Midbrain (tissue), 1 donor: Measurements from ENCODE around the gene RASGRF2.
"Not testable (repeated sequence)": the region's sequence is repeated elsewhere in the genome, so short reads cannot be mapped to it uniquely, and the experiment has no call there.

ENCODE experiments used
- DNase-seq: peaks from one replicate; lab custom pipeline; 2025; lab: John Stamatoyannopoulos, UW

Gene RASGRF2

GRCh38 chr5:81021951-81022687 is 62.0 kb downstream of the RASGRF2 start:
- DNase-seq, result no peak

GRCh38 chr5:81022688-81023084 is 62.5 kb downstream of the RASGRF2 start:
- DNase-seq, result no peak

GRCh38 chr5:81023261-81023970 is 63.3 kb downstream of the RASGRF2 start:
- no peak for DNase-seq

DNA sequence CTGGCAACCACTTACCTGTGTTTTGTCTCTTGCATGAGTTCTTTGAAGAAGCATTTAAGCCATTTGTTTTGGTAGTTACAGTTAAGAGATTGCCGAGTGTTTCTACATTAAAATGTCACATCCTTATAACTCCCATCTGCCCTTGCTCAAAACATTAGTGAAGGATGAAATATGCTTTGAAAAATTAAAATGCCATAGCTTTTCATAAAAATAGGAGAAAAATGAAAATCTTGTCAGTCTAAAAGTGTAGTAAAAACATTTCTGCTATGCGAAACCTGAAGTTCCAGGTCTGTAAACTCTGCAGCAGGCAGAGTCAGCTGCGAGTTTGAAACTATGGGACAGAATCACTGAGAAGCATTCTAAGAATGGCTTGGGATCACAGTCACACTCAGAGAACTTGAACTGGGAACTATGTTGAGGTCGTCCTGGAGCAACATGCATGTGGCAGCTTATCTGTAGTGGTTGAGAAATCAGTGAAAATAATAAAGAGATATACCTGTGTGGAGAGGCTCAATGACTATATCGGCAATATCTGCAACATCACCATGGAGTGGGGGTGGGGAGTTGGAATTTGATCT is 67.4 kb downstream of the RASGRF2 start:
- DNase-seq, result no peak

DNA sequence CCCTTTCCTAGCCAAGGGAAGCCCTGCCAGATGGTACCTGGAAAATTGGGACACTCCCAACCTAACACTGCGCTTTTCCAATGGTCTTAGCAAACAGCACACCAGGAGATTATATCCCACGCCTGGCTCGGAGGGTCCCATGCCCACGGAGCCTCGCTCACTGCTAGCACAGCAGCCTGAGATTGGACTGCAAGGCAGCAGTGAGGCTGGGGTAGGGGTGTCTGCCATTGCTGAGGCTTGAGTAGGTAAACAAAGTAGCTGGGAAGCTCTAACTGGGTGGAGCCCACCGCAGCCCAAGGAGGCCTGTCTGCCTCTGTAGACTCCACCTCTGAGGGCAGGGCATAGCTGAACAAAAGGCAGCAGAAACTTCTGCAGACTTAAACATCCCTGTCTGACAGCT is 68.7 kb downstream of the RASGRF2 start:
- not testable (repeated sequence) for DNase-seq

GRCh38 chr5:81029736-81030135 is 69.6 kb downstream of the RASGRF2 start:
- DNase-seq, result not testable (repeated sequence)

GRCh38 chr5:81030236-81031034 is 70.3 kb downstream of the RASGRF2 start:
- not testable (repeated sequence) for DNase-seq

DNA sequence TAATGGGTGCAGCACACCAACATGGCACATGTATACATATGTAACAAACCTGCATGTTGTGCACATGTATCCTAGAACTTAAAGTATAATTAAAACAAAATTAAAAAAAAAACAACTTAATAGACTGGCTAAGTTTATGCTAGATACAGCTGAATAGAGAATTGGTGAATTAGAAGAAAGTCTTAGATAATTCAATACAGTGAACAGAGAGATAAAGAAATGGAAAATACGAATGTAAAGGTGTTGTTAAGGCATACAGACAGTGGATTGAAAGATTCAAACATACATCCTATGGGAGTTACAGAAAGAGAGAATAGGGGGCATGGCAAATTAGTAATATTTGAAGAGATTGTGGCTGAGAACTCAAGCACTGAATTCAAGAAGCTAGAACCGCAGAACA is 75.4 kb downstream of the RASGRF2 start:
- no peak for DNase-seq

- DNase-seq, result no peak
These were observed 78.3 kb downstream of the RASGRF2 start for GRCh38 chr5:81038495-81038894.

GRCh38 chr5:81044868-81045267 is 84.7 kb downstream of the RASGRF2 start:
- no peak for DNase-seq

DNA sequence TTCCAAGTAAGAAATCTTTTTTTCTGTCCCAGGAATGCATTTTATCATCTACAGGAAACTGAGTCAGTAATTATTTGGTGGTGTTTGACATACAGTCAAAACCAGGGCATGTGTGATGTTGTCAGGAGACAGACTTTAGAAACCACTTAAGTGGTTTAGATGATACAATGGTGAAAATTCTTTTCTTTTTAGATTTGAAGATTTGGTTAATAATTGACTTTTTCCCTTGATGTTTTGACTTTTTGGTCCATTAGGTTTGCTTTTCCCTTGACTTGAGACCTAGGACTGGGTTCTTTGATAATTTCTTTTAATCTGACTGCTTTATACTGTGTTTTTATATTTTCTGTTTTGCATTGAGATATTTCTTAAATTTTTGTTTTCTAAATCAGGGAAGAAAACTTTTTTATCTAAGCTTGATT is 85.2 kb downstream of the RASGRF2 start:
- DNase-seq, result no peak

DNA sequence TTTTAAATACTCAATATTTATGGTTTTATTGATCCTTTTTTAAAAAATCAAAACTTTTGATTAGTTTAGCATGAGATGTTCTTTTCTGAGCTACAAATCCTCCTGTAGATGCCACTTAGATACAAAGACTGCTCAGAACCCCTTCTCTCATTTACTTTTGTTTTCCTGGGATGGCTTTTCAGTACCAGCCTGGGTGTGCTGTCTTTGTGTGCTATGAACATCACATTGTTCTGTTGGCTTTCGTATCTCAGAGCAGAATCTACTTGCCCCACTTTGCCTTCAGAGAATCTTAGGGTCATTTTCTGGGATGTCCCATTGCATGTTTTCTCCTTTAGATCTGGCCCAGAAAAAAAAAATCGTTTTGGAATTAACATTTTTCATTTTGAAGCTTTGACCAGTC is 85.9 kb downstream of the RASGRF2 start:
- peak; percentile 56 for DNase-seq

DNA sequence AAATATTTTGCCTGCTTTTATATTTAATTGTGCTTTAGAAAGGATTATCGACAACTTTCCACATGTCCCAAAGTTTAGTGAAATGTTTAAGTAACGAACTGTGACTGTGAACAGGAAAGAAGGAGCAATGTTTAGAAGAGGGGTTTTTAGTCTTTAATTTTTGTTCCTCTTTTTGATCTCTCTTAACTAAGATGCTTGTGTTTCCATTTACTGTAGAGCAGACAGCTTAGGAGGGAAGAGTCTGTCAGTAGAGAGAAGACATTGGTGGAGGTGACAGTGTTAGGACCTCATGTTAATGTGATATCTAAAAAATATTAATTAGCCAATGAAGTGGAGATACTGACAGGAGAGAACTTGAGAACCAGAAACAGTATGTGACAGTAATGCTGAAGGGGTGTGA is 92.2 kb downstream of the RASGRF2 start:
- no peak for DNase-seq

DNA sequence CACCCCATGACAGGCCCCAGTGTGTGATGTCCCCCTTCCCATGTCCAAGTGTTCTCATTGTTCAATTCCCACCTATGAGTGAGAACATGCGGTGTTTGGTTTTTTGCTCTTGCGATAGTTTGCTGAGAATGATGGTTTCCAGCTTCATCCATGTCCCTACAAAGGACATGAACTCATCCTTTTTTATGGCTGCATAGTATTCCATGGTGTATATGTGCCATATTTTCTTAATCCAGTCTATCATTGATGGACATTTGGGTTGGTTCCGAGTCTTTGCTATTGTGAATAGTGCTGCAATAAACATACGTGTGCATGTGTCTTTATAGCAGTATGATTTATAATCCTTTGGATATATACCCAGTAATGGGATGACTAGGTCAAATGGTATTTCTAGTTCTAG is 93.1 kb downstream of the RASGRF2 start:
- DNase-seq, result not testable (repeated sequence)

DNA sequence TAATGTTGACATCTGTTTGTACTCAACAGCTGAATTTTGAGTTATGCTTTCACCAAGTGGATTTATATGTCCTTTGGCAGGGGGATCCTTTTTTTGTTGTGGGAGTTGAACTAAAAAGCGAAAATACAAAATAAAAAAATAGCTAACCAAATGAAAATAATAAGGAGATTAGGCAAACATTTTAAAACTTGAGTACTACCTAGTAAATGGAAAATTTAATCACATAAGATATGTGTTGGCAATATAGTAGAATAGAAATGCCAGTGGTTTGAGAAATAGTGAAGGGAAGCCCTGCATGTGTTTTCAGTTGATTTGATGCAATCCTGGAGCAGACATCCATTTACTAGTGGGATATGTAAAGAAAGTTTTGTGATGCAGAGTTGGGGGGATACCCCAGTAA is 98.0 kb downstream of the RASGRF2 start:
- no peak for DNase-seq

DNA sequence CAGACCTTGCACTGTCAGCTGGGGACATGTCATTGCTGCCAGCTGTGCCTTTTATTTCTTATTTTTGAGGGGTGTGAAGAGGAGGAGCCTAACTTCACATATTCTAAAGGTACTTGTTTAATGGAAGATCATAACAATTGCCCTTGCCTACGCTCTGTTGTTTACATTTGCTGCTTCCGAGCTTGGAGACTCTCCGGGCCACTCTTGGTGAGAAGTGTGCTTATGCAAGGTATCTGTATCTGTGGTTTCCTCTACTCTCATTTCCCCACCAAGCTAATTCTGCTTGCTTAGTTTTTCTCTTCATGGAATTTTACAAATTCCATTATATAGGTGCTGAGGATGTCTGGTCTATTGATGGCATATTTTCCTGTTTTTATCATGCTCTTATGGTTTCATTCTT is 105.3 kb downstream of the RASGRF2 start:
- no peak for DNase-seq

DNA sequence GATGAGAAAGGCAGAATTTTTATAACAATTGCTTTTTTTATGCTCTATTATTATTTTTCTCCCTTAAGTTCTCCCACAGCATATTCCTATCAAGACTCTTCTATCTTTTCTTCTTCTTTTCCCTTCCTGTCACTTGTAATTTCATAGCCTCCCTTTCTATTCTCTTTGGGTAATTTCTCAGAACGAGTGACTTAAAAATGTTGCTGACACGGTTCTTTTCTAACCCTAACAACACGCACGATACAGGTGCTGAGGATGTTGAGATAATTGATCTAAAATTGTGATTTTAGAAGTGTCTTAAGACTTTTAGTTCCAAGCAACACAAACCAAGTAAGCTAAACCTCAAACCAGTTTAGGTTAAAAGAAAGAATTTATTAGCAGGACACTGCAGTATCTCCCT is 105.9 kb downstream of the RASGRF2 start:
- no peak for DNase-seq

DNA sequence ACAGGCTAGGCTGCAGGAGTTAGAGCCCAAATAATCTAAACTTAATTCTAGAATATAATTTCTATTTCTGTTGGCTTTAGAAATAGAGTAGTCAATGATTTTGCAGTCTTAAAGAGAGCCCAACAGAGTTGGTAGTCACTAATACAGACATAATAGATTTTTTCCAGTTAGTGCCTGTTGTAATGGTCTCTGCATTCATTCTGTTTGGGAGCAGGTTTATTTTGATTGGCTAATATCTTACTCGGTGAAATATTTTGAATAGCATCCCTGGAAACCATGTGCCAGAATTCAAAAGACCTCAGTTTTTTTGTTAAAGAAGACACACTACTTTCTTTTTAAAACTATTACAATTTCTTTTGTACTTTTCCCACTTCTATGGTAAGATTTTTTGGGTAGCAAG is 107.2 kb downstream of the RASGRF2 start:
- DNase-seq, result no peak

DNA sequence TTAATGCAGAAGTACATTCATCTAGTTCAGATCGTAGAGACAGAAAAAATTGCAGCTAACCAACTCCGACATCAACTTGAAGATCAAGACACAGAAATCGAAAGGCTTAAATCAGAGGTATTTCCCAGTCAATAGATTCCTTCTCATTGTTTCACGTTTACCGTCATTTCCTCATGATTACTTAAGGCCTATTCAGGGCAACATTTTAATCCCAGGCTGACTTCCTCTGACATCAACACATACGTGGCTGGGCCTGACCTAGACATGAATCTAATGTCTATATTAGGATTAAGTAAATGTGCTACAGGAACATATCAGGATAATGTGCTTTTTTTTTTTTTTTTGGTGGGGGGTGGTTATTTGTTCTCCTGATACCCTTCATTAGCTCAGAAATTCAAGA is 107.9 kb downstream of the RASGRF2 start:
- no peak for DNase-seq

DNA sequence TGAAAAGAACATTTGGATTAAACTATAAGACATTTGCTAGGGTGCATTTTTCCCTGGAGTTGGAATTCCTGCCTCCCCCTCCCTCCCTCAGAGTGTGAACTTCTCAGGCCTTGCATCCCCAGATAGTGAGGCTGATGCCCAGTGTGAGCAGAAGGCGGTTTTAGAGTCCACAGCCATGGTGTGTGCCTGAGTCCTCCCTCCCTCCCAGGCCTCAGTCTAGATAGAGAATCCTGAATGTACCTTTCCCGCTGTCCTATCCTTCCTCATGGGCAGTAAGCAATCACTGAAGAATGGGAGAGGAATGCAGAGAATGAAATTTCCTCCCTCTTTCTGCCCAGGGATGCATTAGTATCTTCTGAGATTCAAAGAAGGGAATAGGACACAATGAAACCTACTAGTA is 108.5 kb downstream of the RASGRF2 start:
- no peak for DNase-seq

DNA sequence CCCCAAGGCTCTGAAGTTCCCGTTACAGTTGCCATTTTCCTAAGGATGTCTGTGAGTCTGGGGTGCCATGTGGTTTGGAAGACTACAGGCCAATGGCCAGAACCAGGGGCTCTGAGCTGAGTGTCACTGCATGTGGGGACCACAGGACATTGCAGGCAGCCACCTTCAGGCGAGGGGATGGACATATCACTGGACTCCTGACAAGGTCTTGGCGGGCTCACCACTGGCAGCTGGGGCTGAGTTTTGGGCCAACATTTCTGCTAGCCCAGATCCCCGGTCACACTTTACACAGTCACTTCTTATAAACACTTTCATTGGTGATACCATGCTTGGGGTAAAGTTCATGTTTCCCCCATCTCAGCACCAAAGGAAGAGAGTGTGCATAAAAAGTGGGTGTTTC is 109.8 kb downstream of the RASGRF2 start:
- DNase-seq, result no peak

DNA sequence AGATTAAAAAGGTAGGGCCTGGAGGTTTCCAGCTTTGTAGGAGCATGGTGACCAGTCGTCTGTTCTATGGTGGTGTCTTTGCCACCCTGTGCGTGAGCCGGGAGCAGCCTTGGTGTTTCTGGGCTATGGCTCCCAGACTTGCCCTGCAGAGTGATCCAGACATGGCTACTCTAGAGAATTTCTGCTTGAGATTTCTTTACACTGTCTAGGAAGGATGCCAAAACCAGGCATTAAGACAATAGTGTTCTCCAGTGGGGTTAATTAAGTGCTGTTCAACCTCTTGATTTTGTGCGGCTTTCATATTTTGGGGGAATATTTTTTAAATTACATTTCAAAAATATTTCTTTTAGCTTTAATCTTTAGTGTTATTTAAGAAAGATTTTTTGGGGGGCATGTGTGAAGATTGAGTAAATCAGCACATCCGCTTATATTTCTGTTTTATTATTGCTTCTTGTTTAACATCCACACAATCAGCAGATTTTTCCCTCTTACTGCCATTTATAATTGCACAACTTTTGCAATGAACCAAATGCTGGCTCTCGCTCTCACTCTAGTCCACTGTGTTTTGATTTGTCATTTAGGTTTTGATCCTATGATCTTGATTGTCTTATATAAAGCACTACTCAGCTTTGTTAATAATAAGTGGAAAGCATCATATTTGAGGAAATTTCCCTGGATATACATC is 110.5 kb downstream of the RASGRF2 start:
- DNase-seq, result no peak
